Esophagus squamous epithelium (tissue), 4 donors: ENCODE measurements around the gene PLA2R1.

Source experiments
- POLR2A ChIP-seq, 4 donors: fragments of 450-650 bp; IDR thresholded peaks; one replicate each; pipeline ENCODE4 v1.6.1; 2017; ENCODE audit warnings: antibody characterized with exemption in 4 of 4, mild to moderate bottlenecking in 4 of 4, moderate library complexity in 3 of 4
- TF ChIP-seq, protein P1 (sequence below), 6 experiments: fragments of 450-650 bp in 4 of 6; fragments of 200-600 bp in 2 of 6; sonication (generic) in 2 of 6; IDR thresholded peaks; one replicate each; pipeline ENCODE4 v1.5.1; 2016 to 2019; ENCODE audit warnings: antibody characterized with exemption in 6 of 6, mild to moderate bottlenecking in 4 of 6, moderate library complexity in 4 of 6

- TF ChIP-seq, protein P1, sequence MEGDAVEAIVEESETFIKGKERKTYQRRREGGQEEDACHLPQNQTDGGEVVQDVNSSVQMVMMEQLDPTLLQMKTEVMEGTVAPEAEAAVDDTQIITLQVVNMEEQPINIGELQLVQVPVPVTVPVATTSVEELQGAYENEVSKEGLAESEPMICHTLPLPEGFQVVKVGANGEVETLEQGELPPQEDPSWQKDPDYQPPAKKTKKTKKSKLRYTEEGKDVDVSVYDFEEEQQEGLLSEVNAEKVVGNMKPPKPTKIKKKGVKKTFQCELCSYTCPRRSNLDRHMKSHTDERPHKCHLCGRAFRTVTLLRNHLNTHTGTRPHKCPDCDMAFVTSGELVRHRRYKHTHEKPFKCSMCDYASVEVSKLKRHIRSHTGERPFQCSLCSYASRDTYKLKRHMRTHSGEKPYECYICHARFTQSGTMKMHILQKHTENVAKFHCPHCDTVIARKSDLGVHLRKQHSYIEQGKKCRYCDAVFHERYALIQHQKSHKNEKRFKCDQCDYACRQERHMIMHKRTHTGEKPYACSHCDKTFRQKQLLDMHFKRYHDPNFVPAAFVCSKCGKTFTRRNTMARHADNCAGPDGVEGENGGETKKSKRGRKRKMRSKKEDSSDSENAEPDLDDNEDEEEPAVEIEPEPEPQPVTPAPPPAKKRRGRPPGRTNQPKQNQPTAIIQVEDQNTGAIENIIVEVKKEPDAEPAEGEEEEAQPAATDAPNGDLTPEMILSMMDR (IDR thresholded peaks at IDR 0.05) = no peak
- TF ChIP-seq POLR2A (IDR thresholded peaks at IDR 0.05) = no peak
Measured at GRCh38 chr2:159912580-159912979, 149.8 kb downstream of the PLA2R1 start.
